NT2/D1 (cell line): ENCODE results near the gene GBP7.

Source experiments
- SUZ12 ChIP-seq: IDR thresholded peaks from 2 replicates; pipeline ENCODE4 v1.6.1; 2011; ENCODE audit not compliant: insufficient read length, insufficient read depth; ENCODE audit errors: extremely low read depth
- YY1 ChIP-seq: IDR thresholded peaks from 2 replicates; pipeline ENCODE4 v1.6.1; 2011; ENCODE audit not compliant: insufficient read length, insufficient read depth
- ZNF274 ChIP-seq: IDR thresholded peaks from 2 replicates; pipeline ENCODE4 v1.6.1; 2011; ENCODE audit warnings: mild to moderate bottlenecking, low read depth, low read length

- TF ChIP-seq SUZ12 (no peak), ZNF274 (no peak), YY1 (no peak)
Measured at GRCh38 chr1:89191314-89191713, 15.5 kb upstream of the GBP7 start.
